GM12874 (cell line): ENCODE measurements around the gene MAPKBP1.

ENCODE experiments used
- CTCF ChIP-seq: IDR thresholded peaks from 2 replicates; pipeline ENCODE4 v1.5.1; 2011; ENCODE audit warnings: low read depth, mild to moderate bottlenecking, control low read depth, low read length, moderate library complexity; ENCODE audit not compliant: insufficient read depth

MAPKBP1 gene

GRCh38 chr15:41858756-41859155, 84.5 kb downstream of the MAPKBP1 start:
- TF ChIP-seq CTCF: no peak

GRCh38 chr15:41860049-41860828, 86.0 kb downstream of the MAPKBP1 start:
- TF ChIP-seq CTCF: no peak

- no peak for TF ChIP-seq CTCF
These were observed 87.6 kb downstream of the MAPKBP1 start for GRCh38 chr15:41861736-41862356.

GRCh38 chr15:41862515-41863116, 88.3 kb downstream of the MAPKBP1 start:
- TF ChIP-seq CTCF: no peak

- no peak for TF ChIP-seq CTCF
These were observed 91.3 kb downstream of the MAPKBP1 start for GRCh38 chr15:41865490-41866055.

- no peak for TF ChIP-seq CTCF
These were observed 92.0 kb downstream of the MAPKBP1 start for GRCh38 chr15:41866263-41866703.
